T-cell (primary cell): ENCODE measurements around the gene ZDHHC18. TPM values are rescaled to one million over a fixed set of nuclear protein-coding genes. Genes with fewer than 3 reads are reported as not detected.

Experiments used
- ATAC-seq, 4 experiments: fragments of 200-7000 bp in 3 of 4; fragments of 150-1000 bp in 1 of 4; cut with Tn5 transposase; replicated peaks in 1 of 4; 1 replicate in 3 of 4; 2 replicates in 1 of 4; pipeline ENCODE4 v1.10.0; 2021; ENCODE audit warnings: moderate library complexity in 3 of 4, mild to moderate bottlenecking in 2 of 4, moderate number of reproducible peaks in 1 of 4
- CTCF ChIA-PET, 2 donors: fragments of 300-600 bp; sonication (Branson Sonifier 250); formaldehyde crosslinking; loops; one replicate each; lab custom pipeline; 2022; ENCODE audit warnings: antibody characterized with exemption in 2 of 2; lab: Charles Lee
- POLR2A ChIA-PET, 2 donors: fragments of 300-600 bp; sonication (Branson Sonifier 250); formaldehyde crosslinking; loops; one replicate each; lab custom pipeline; 2022; ENCODE audit warnings: antibody characterized with exemption in 2 of 2; lab: Charles Lee
- DNase-seq, 35 experiments: peaks; one replicate each; pipeline versions ENCODE4 v3.0.0 to v3.0.0-alpha.2; 2013 to 2023
- H3K27ac ChIP-seq: one replicate; pipeline ENCODE4 v1.5.1; 2013; ENCODE audit warnings: low read length
- H3K27me3 ChIP-seq, 2 experiments: replicated peaks in 1 of 2; 1 replicate in 1 of 2; 2 replicates in 1 of 2; pipeline versions ENCODE4 v1.6.1 to v1.7.0; 2013; ENCODE audit warnings: low read length in 1 of 2, mixed read lengths in 1 of 2; ENCODE audit not compliant: control insufficient read depth in 2 of 2, insufficient read depth in 2 of 2; ENCODE audit errors: extremely low read depth in 1 of 2
- H3K36me3 ChIP-seq, 2 donors: 1 replicate in 1 of 2; 2 replicates in 1 of 2; pipeline versions ENCODE4 v1.6.1 to v1.7.0; 2013; ENCODE audit warnings: low read length in 1 of 2; ENCODE audit not compliant: control insufficient read depth in 2 of 2, insufficient read depth in 1 of 2; ENCODE audit errors: extremely low read depth in 1 of 2
- H3K4me1 ChIP-seq, 2 experiments: 1 replicate in 1 of 2; 2 replicates in 1 of 2; pipeline versions ENCODE4 v1.6.1 to v1.7.0; 2013; ENCODE audit warnings: low read length in 2 of 2, mixed read lengths in 1 of 2; ENCODE audit not compliant: insufficient read depth in 2 of 2, control insufficient read depth in 1 of 2; ENCODE audit errors: extremely low read depth in 1 of 2
- H3K4me3 ChIP-seq, 2 donors: 1 replicate in 1 of 2; 2 replicates in 1 of 2; pipeline versions ENCODE4 v1.5.1 to v1.7.0; 2013; ENCODE audit warnings: mild to moderate bottlenecking in 2 of 2, low read length in 1 of 2, moderate library complexity in 1 of 2; ENCODE audit not compliant: control insufficient read depth in 1 of 2; ENCODE audit errors: extremely low read depth in 1 of 2
- H3K9me3 ChIP-seq: 2 replicates; pipeline ENCODE4 v1.7.0; 2013
- H3K27ac Mint-ChIP-seq, 2 donors: one replicate each; pipeline ENCODE4 v1.8.0; 2020 to 2021; ENCODE audit warnings: mild to moderate bottlenecking in 2 of 2, mixed read lengths in 2 of 2
- H3K27me3 Mint-ChIP-seq, 2 donors: one replicate each; pipeline ENCODE4 v1.8.0; 2021 to 2022; ENCODE audit warnings: mixed read lengths in 2 of 2
- H3K36me3 Mint-ChIP-seq: one replicate; pipeline ENCODE4 v1.8.0; 2021; ENCODE audit warnings: mixed read lengths
- H3K4me1 Mint-ChIP-seq, 3 donors: one replicate each; pipeline ENCODE4 v1.8.0; 2020 to 2022; ENCODE audit warnings: mixed read lengths in 3 of 3, mild to moderate bottlenecking in 1 of 3
- H3K4me3 Mint-ChIP-seq, 3 donors: one replicate each; pipeline ENCODE4 v1.8.0; 2020 to 2022; ENCODE audit warnings: mild to moderate bottlenecking in 3 of 3, mixed read lengths in 3 of 3, moderate library complexity in 3 of 3
- H3K9me3 Mint-ChIP-seq, 3 donors: one replicate each; pipeline ENCODE4 v1.8.0; 2020 to 2022; ENCODE audit warnings: mixed read lengths in 3 of 3
- WGBS: methylation state at CpG from one replicate; pipeline ENCODE4 v1.1.5; 2013; ENCODE audit warnings: missing lambda C conversion rate; ENCODE audit not compliant: insufficient coverage; 5-methylcytosine and 5-hydroxymethylcytosine counted together
- total RNA-seq, 35 experiments: library from RNA in 6 of 35; stranded (reverse) in 6 of 35; fragments of 120-200 nt in 1 of 35; gene quantifications; one replicate each; pipeline versions ENCODE4 v1.2.1 to v1.2.4 and lab custom pipeline; 2013 to 2026

ZDHHC18 gene
- total RNA-seq, 5 donors from 2014 or later (not counting 1 experiment from before 2014, with no cell fraction given) = 41.1 to 59.9 (median 50.6) TPM

- CTCF ChIA-PET = no interaction called here
- ATAC-seq = no peak
- Mint-ChIP-seq H3K4me1 (peaks cover 26 to 37% (median 36%) of the 10 kb centered on the region in 3 donors), H3K36me3 (peaks cover 43% of the 10 kb centered on the region), H3K27ac (peak overlapping the region; percentile 82 to 93), H3K27me3 (no peaks in the 10 kb centered on the region), H3K4me3 (peak overlapping the region; percentile 88 to 96 (median 95)), H3K9me3 (no peaks in the 10 kb centered on the region)
- Histone ChIP-seq H3K4me1 (peaks cover 7 to 28% of the 10 kb centered on the region in 2 experiments), H3K27me3 (no peaks in the 10 kb centered on the region), H3K27ac (no peak overlapping the region), H3K36me3 (peaks cover 8 to 59% of the 10 kb centered on the region in 2 donors), H3K4me3 (no peak overlapping the region), H3K9me3 (no peaks in the 10 kb centered on the region)
- no CpG with 5 or more reads among the region's 1 CpG for WGBS
- DNase-seq = no peak
- POLR2A ChIA-PET = interaction anchor here in 1 of 2 donors (0.7 kb wide), 1 partner anchor 78 kb away, joined by 6 read pairs; no protein-coding TSS in a partner anchor
These were observed 61.7 kb downstream of the ZDHHC18 start for GRCh38 chr1:26888231-26888630.

DNA sequence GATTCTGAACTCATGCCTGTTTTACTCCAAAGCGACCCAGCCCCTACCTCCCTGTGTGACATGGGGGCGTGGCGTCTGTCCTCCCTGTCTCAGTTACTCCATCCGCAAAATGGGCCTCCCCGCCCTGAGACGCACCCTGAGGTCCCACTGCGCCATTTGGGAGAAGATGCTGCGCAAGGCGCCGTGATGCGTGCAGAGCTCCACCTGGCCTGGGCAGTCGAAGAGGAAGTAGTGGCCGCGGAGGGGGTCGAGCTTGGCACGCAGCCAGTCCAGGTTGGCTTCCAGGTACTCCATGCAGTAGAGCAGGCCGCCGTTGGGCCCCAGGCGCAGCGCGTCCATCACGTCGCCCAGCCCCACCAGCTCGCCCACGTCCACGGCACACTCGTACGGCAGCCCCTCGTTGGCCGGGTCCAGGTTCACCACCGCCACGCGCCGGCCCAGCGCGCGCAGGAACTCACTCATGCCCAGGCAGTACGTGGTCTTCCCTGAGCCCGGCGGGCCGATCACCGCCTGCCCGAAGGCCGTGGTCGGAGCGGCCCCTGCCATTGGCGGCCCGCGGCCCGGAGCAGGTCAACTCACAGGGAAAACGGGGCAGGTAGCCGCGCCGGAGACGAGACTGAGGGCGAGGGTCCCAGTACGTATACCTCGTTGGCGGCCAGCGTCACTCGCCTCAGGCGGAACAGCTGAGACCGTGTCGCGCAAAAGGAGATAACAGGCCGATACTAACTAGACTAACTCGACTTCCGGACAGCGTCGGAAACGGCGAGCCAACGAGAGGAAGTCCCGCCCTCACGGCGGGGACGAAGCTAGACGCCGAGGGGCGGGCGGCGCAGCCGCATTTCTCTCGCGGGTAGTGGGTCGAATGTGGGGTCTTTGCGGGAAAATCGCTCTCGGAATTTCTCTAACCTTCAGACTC, 63.3 kb downstream of the ZDHHC18 start, which contains the start of gene GPN2:
Gene GPN2 (minus strand): TSS at position 733 of the 916 bp plus-strand sequence. CDS start 187 bp downstream, at position 546.
- peak within 1 kb of the TSS; percentile 80 to 93 for H3K4me3 ChIP-seq
- CTCF ChIA-PET = interaction anchor here in 1 of 2 donors (0.6 to 2.2 kb wide), 7 partner anchors 9 to 191 kb away, joined by 3 to 13 read pairs (median 4); partner anchors contain the start of gene GPATCH3
- H3K9me3 ChIP-seq = no peaks in the 10 kb centered on the region
- H3K4me1 Mint-ChIP-seq = peaks cover 32 to 39% (median 36%) of the 10 kb centered on the region in 3 donors
- WGBS = under 1% methylated on average over 77 of the region's 89 CpGs
- peaks cover 12 to 58% of the 10 kb centered on the region in 2 donors for H3K36me3 ChIP-seq
- peaks cover 7 to 28% of the 10 kb centered on the region in 2 experiments for H3K4me1 ChIP-seq
- peaks cover 43% of the 10 kb centered on the region for H3K36me3 Mint-ChIP-seq
- peak within 1 kb of the TSS; percentile 93 for H3K27ac Mint-ChIP-seq
- no peaks in the 10 kb centered on the region for H3K27me3 Mint-ChIP-seq
- peak within 1 kb of the TSS; percentile 88 to 96 (median 95) for H3K4me3 Mint-ChIP-seq
- peak within 1 kb of the TSS; percentile 89 for H3K27ac ChIP-seq
- no peaks in the 10 kb centered on the region for H3K27me3 ChIP-seq
- H3K9me3 Mint-ChIP-seq = no peaks in the 10 kb centered on the region
- peak; percentile 52 to 87 (median 71) for DNase-seq
- ATAC-seq = peak; percentile 93 to 98 (median 96)
- POLR2A ChIA-PET = interaction anchor here (1.1 to 2.2 kb wide), 3 partner anchors 10 to 35 kb away, joined by 4 to 13 read pairs (median 8); partner anchors contain the start of gene GPATCH3 (in 2 of the 2)

DNA sequence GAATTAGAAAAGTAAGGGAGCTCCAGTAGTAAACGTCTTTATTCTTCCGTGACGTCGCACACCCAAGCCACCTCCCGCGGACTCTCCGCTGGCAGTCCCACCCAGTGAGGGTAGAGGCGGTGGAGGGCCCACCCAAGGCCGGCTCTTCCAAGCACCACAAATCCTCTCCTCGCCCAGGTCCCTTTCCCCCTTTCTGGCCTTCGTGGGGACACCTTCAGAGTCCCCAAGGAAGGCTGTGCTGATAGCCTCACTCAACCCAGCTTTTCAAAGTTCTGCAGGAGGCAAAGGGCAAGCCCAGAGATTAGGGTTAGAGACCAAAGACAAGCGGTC, 63.9 kb downstream of the ZDHHC18 start:
- CTCF ChIA-PET = interaction anchor here in 1 of 2 donors (0.6 to 2.2 kb wide), 6 partner anchors 9 to 192 kb away, joined by 3 to 13 read pairs (median 6); partner anchors contain the start of gene GPATCH3
- Histone ChIP-seq H3K27ac (peak overlapping the region; percentile 89), H3K4me1 (peaks cover 7 to 28% of the 10 kb centered on the region in 2 experiments), H3K4me3 (peak overlapping the region; percentile 80 to 93), H3K36me3 (peaks cover 13 to 57% of the 10 kb centered on the region in 2 donors), H3K9me3 (no peaks in the 10 kb centered on the region), H3K27me3 (no peaks in the 10 kb centered on the region)
- DNase-seq (peak in 1 of 35 experiments; percentile 8), ATAC-seq (peak; percentile 52 to 53 (median 52))
- Mint-ChIP-seq H3K9me3 (no peaks in the 10 kb centered on the region), H3K4me3 (peak overlapping the region; percentile 88 to 96 (median 95)), H3K27ac (peak overlapping the region; percentile 93), H3K27me3 (no peaks in the 10 kb centered on the region), H3K4me1 (peaks cover 28 to 35% (median 32%) of the 10 kb centered on the region in 3 donors), H3K36me3 (peaks cover 39% of the 10 kb centered on the region)
- WGBS = 0% methylated on average over 3 of the region's 12 CpGs
- POLR2A ChIA-PET = interaction anchor here (1.1 to 2.2 kb wide), 3 partner anchors 9 to 34 kb away, joined by 4 to 13 read pairs (median 8); partner anchors contain the start of gene GPATCH3 (in 2 of the 2)

DNA sequence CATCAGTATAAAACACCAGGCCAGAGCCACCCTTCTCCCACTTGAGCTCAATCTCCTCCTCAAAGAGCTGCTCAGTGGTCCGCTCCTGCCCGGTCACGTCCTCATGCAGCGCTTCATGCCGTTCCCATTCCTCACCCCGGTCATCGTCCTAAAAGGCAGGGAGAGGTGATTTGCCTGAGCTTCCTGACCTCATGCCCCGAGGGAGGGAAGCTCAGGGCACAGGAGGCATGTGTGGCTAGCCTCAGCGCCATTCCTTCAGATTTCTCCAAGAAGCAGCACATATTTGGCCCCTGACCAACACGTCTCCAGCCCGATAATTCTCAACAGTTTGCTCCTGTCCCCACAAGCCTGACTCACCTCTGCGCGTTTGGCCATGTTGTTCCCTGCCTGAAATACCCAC, 67.8 kb downstream of the ZDHHC18 start:
- no peak overlapping the region for H3K4me3 ChIP-seq
- H3K27ac Mint-ChIP-seq = no peak overlapping the region
- peaks cover 23 to 34% (median 28%) of the 10 kb centered on the region in 3 donors for H3K4me1 Mint-ChIP-seq
- no peaks in the 10 kb centered on the region for H3K9me3 ChIP-seq
- H3K4me1 ChIP-seq = peaks cover 11 to 21% of the 10 kb centered on the region in 2 experiments
- H3K36me3 ChIP-seq = peaks cover 11 to 54% of the 10 kb centered on the region in 2 donors
- H3K9me3 Mint-ChIP-seq = no peaks in the 10 kb centered on the region
- 98% methylated on average over 11 of the region's 13 CpGs for WGBS
- CTCF ChIA-PET = no interaction called here
- ATAC-seq = no peak
- peaks cover 34% of the 10 kb centered on the region for H3K36me3 Mint-ChIP-seq
- POLR2A ChIA-PET = interaction anchor here in 1 of 2 donors (0.6 kb wide), 1 partner anchor 1100 kb away, joined by 4 read pairs; no protein-coding TSS in a partner anchor
- no peak overlapping the region for H3K4me3 Mint-ChIP-seq
- H3K27me3 ChIP-seq = no peaks in the 10 kb centered on the region
- no peak for DNase-seq
- H3K27ac ChIP-seq = no peak overlapping the region
- no peaks in the 10 kb centered on the region for H3K27me3 Mint-ChIP-seq

DNA sequence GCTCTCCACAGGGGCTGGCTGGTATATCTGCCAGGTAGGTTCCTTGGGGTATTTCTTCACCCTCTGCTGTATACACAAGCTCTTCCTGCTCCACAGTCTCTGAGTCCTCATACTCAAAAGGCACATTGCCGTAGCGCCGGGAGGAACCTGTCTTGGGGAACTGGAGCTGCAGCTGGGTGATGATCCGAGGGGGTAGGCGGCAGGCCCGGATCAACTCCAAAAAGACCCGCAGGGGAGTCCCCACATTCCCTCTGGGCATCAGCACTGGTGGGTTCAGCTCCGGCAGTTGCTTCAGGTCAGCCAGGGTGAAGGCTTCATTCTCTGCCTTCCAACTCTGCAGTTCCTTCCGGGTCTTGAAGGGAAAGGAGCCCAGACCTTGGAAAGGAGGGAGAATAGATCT, 70.9 kb downstream of the ZDHHC18 start:
- H3K36me3 Mint-ChIP-seq = peaks cover 32% of the 10 kb centered on the region
- H3K9me3 Mint-ChIP-seq = no peaks in the 10 kb centered on the region
- H3K27ac Mint-ChIP-seq = no peak overlapping the region
- H3K36me3 ChIP-seq = peaks cover 11 to 50% of the 10 kb centered on the region in 2 donors
- H3K27me3 ChIP-seq = no peaks in the 10 kb centered on the region
- no peak overlapping the region for H3K4me3 Mint-ChIP-seq
- POLR2A ChIA-PET = no interaction called here
- CTCF ChIA-PET = no interaction called here
- H3K4me1 ChIP-seq = peaks cover 15 to 21% of the 10 kb centered on the region in 2 experiments
- no peaks in the 10 kb centered on the region for H3K9me3 ChIP-seq
- no peak for DNase-seq
- no peak for ATAC-seq
- no peak overlapping the region for H3K4me3 ChIP-seq
- no peak overlapping the region for H3K27ac ChIP-seq
- 100% methylated on average over 1 of the region's 9 CpGs for WGBS
- H3K4me1 Mint-ChIP-seq = peaks cover 30 to 42% (median 34%) of the 10 kb centered on the region in 3 donors
- no peaks in the 10 kb centered on the region for H3K27me3 Mint-ChIP-seq
